Stomach (tissue), 9 donors: ENCODE measurements around the gene APOO. TPM values are rescaled to one million over a fixed set of nuclear protein-coding genes. Genes with fewer than 3 reads are reported as not detected.

ENCODE experiments used
- DNase-seq, 2 donors: peaks; one replicate each; pipeline versions ENCODE4 v3.0.0 to v3.0.0-alpha.2; 2013 to 2019
- H3K27ac ChIP-seq, 5 donors: fragments of 200-600 bp in 4 of 5; sonication (generic) in 4 of 5; one replicate each; pipeline ENCODE4 v1.5.1; 2013 to 2019; ENCODE audit warnings: mild to moderate bottlenecking in 1 of 5, moderate library complexity in 1 of 5
- H3K27me3 ChIP-seq, 3 donors: fragments of 200-600 bp; sonication (generic); one replicate each; pipeline ENCODE4 v1.5.1; 2017 to 2019; ENCODE audit warnings: mixed run types in 1 of 3
- H3K36me3 ChIP-seq, 4 donors: fragments of 200-600 bp; sonication (generic); 1 replicate in 3 of 4; 2 replicates in 1 of 4; pipeline ENCODE4 v1.5.1; 2016 to 2019
- H3K4me1 ChIP-seq, 4 donors: fragments of 200-600 bp; sonication (generic); one replicate each; pipeline ENCODE4 v1.5.1; 2016 to 2019
- H3K4me3 ChIP-seq, 4 donors: fragments of 200-600 bp; sonication (generic) in 3 of 4; one replicate each; pipeline ENCODE4 v1.5.1; 2016 to 2019; ENCODE audit warnings: mild to moderate bottlenecking in 1 of 4
- H3K9me3 ChIP-seq, 4 donors: fragments of 200-600 bp; sonication (generic); one replicate each; pipeline ENCODE4 v1.5.1; 2016 to 2019
- EP300 ChIP-seq: sonication (generic); formaldehyde crosslinking; IDR thresholded peaks from one replicate; pipeline ENCODE4 v1.6.1; 2017; ENCODE audit warnings: antibody characterized with exemption
- POLR2A ChIP-seq, 4 donors: fragments of 450-650 bp; IDR thresholded peaks; one replicate each; pipeline ENCODE4 v1.6.1; 2016; ENCODE audit warnings: antibody characterized with exemption in 4 of 4, control low read depth in 2 of 4, mild to moderate bottlenecking in 1 of 4, moderate library complexity in 1 of 4
- POLR2AphosphoS5 ChIP-seq, 3 donors: sonication (generic); formaldehyde crosslinking; IDR thresholded peaks; one replicate each; pipeline ENCODE4 v1.6.1; 2016; ENCODE audit warnings: antibody characterized with exemption in 3 of 3
- WGBS, 5 donors: extraction: QIAGEN DNeasy Blood & Tissue Kit in 3 of 5; methylation state at CpG; one replicate each; pipeline versions ENCODE4 v1.1.5 to v1.1.7; 2013 to 2018; 5-methylcytosine and 5-hydroxymethylcytosine counted together
- intact Hi-C: fragments of 100-400 bp; cut with DNase I; formaldehyde crosslinking; loops from one replicate; pipeline ENCODE4 v1.15.1; 2023; ENCODE audit warnings: low total_unique reads
- polyA plus RNA-seq, 3 donors: library from polyadenylated mRNA; stranded (reverse); fragments of 200-250 nt; gene quantifications; one replicate each; pipeline ENCODE4 v1.2.3, GENCODE V29; 2013
- total RNA-seq, 5 donors: library from RNA; depleted of rRNA; stranded (reverse); fragments of >200 nt; gene quantifications; one replicate each; pipeline versions ENCODE4 v1.1.0 to v1.2.3, GENCODE V29; 2014 to 2016
- TF ChIP-seq, protein P1 (sequence below), 7 experiments: fragments of 450-650 bp in 4 of 7; fragments of 200-600 bp in 3 of 7; sonication (generic) in 3 of 7; IDR thresholded peaks; one replicate each; pipeline ENCODE4 v1.5.1; 2016 to 2019; ENCODE audit warnings: antibody characterized with exemption in 7 of 7, control low read depth in 2 of 7, mild to moderate bottlenecking in 1 of 7
- donor health status: healthy with polysubstance abuse.
- donor health status: Bipolar disorder and iron deficiency.
- donor health status: healthy.

The APOO gene
- total and polyA plus RNA-seq, 8 donors: 2.0 to 29.4 (median 15.7) TPM

DNA sequence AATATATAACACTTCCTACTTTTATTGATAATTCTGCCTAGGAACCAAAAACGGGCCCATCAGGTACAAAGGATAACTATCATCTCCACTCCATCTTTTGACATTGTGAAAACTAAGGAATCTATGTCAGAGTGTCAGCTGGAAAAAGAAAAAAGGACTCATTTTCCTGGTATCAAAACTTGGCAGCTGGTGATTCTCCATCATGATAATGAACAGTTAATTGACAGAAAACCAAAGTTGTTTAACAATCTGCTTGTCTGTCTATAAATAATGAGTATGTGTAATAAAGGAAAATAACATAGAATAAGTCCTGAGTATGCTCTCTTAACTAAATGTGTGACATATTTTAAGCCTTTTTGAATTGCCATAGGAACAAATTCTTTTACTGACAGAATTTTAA, 31.5 kb upstream of the APOO start:
- Histone ChIP-seq H3K4me3 (no peak overlapping the region), H3K27ac (no peak overlapping the region), H3K4me1 (no peaks in the 10 kb centered on the region), H3K36me3 (no peaks in the 10 kb centered on the region), H3K9me3 (no peaks in the 10 kb centered on the region), H3K27me3 (peaks cover 0 to 15% (median 0%) of the 10 kb centered on the region in 3 donors)
- intact Hi-C loops: no loop called here
- DNase-seq: no peak
- 47 to 79% (median 78%) methylated on average over 1 of the region's 1 CpG for WGBS, 5 donors
- no peak for TF ChIP-seq POLR2A (IDR thresholded peaks at IDR 0.05)
- no peak for TF ChIP-seq POLR2AphosphoS5 (IDR thresholded peaks at IDR 0.05)
- no peak for TF ChIP-seq EP300
- TF ChIP-seq, protein P1, sequence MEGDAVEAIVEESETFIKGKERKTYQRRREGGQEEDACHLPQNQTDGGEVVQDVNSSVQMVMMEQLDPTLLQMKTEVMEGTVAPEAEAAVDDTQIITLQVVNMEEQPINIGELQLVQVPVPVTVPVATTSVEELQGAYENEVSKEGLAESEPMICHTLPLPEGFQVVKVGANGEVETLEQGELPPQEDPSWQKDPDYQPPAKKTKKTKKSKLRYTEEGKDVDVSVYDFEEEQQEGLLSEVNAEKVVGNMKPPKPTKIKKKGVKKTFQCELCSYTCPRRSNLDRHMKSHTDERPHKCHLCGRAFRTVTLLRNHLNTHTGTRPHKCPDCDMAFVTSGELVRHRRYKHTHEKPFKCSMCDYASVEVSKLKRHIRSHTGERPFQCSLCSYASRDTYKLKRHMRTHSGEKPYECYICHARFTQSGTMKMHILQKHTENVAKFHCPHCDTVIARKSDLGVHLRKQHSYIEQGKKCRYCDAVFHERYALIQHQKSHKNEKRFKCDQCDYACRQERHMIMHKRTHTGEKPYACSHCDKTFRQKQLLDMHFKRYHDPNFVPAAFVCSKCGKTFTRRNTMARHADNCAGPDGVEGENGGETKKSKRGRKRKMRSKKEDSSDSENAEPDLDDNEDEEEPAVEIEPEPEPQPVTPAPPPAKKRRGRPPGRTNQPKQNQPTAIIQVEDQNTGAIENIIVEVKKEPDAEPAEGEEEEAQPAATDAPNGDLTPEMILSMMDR (IDR thresholded peaks at IDR 0.05): no peak

DNA sequence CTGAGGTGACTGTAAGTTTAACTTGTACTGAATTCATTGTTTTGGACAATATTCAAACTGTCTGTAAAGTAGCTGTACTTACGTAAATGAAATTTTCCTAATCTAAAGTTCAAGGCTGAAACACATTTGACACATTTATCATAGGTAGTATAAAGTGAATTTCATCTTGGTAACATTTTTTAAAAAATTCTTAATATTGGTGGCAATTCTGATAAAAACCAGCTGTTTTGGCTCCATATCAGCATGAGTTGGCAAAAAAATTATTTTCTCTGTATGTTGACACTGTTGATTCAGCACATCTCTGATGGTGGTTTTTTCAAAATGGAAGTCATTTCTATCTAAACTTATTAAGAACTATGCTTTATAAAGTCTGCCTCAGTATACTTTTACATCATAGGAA, 31.0 kb upstream of the APOO start:
- intact Hi-C loops: no loop called here
- Histone ChIP-seq H3K9me3 (no peaks in the 10 kb centered on the region), H3K27me3 (peaks cover 0 to 10% (median 0%) of the 10 kb centered on the region in 3 donors), H3K27ac (no peak overlapping the region), H3K4me1 (no peaks in the 10 kb centered on the region), H3K36me3 (no peaks in the 10 kb centered on the region), H3K4me3 (no peak overlapping the region)
- no peak for TF ChIP-seq POLR2AphosphoS5 (IDR thresholded peaks at IDR 0.05)
- no peak for TF ChIP-seq POLR2A (IDR thresholded peaks at IDR 0.05)
- TF ChIP-seq, protein P1 (IDR thresholded peaks at IDR 0.05): no peak
- TF ChIP-seq EP300: no peak
- 53 to 82% (median 71%) methylated on average over 1 of the region's 1 CpG for WGBS, 5 donors
- no peak for DNase-seq

DNA sequence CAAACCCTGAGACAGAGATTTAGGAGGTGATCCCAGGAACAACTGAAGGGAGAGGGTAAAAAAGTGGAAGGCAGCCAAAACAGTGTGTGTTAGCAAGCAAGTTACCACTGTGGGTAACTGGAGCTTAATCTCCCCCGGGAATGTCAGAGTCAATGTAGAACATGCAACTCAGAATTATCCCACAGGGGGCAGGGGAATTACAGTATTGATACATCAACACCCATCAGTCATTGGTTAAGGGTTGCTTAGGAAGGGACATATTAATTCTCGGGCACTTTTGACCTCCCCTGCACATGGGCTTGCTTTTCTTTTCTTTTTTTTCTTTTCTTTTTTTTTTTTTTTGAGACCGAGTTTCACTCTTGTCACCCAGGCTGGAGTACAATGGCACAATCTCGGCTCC, 29.4 kb upstream of the APOO start:
- TF ChIP-seq POLR2AphosphoS5 (IDR thresholded peaks at IDR 0.05) (no peak), POLR2A (IDR thresholded peaks at IDR 0.05) (no peak), EP300 (no peak)
- TF ChIP-seq, protein P1 (IDR thresholded peaks at IDR 0.05): no peak
- H3K9me3 ChIP-seq: no peaks in the 10 kb centered on the region
- H3K36me3 ChIP-seq: no peaks in the 10 kb centered on the region
- no peak overlapping the region for H3K4me3 ChIP-seq
- DNase-seq: no peak
- H3K27me3 ChIP-seq: peaks cover 0 to 3% (median 0%) of the 10 kb centered on the region in 3 donors
- H3K4me1 ChIP-seq: no peaks in the 10 kb centered on the region
- intact Hi-C loops: no loop called here
- H3K27ac ChIP-seq: no peak overlapping the region
- WGBS, 5 donors: 59 to 72% (median 70%) methylated on average over 3 to 4 of the region's 4 CpGs

DNA sequence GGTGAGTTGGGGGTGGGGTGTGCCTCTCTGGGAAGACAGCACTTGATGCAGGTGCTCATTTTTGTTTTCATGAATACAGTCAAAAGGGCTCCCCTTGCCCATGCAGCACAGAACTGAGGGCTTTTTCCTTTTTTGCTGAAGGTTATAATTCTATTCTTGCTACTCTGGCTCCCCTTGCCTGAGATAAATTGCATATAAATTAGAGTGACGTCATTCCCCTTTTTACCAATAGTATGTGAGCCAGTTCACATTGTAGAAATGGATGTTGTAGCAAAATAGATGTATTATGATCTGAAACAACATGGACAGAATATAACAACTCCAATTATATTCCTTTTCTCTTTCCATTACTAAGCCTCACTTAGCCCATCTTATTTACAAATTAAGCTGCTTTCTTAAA, 28.4 kb upstream of the APOO start:
- no peak overlapping the region for H3K27ac ChIP-seq
- 19 to 70% (median 44%) methylated on average over 1 of the region's 1 CpG for WGBS, 5 donors
- intact Hi-C loops: no loop called here
- TF ChIP-seq, protein P1 (IDR thresholded peaks at IDR 0.05): no peak
- TF ChIP-seq POLR2A (IDR thresholded peaks at IDR 0.05): no peak
- TF ChIP-seq EP300: no peak
- no peak for TF ChIP-seq POLR2AphosphoS5 (IDR thresholded peaks at IDR 0.05)
- DNase-seq: no peak
- no peaks in the 10 kb centered on the region for H3K27me3 ChIP-seq
- no peaks in the 10 kb centered on the region for H3K9me3 ChIP-seq
- no peak overlapping the region for H3K4me3 ChIP-seq
- H3K36me3 ChIP-seq: no peaks in the 10 kb centered on the region
- H3K4me1 ChIP-seq: no peaks in the 10 kb centered on the region
